Testis (tissue), 3 donors: ENCODE results near the gene TBC1D16. TPM values are rescaled to one million over a fixed set of nuclear protein-coding genes. Genes with fewer than 3 reads are reported as not detected.

ENCODE experiments used
- DNase-seq: peaks from one replicate; pipeline ENCODE4 v3.0.0-alpha.2; 2019
- H3K27ac ChIP-seq, 2 donors: fragments of 200-600 bp; sonication (generic); one replicate each; pipeline ENCODE4 v1.5.1; 2019
- H3K27me3 ChIP-seq: fragments of 200-600 bp; sonication (generic); one replicate; pipeline ENCODE4 v1.5.1; 2019
- H3K36me3 ChIP-seq: fragments of 200-600 bp; sonication (generic); one replicate; pipeline ENCODE4 v1.5.1; 2017; ENCODE audit warnings: low read depth; ENCODE audit errors: missing control alignments
- H3K4me1 ChIP-seq: fragments of 200-600 bp; sonication (generic); one replicate; pipeline ENCODE4 v1.5.1; 2019
- H3K4me3 ChIP-seq, 2 donors: fragments of 200-600 bp; sonication (generic); one replicate each; pipeline ENCODE4 v1.5.1; 2017 to 2019
- H3K9me3 ChIP-seq: fragments of 200-600 bp; sonication (generic); one replicate; pipeline ENCODE4 v1.5.1; 2017
- POLR2A ChIP-seq: fragments of 450-650 bp; IDR thresholded peaks from one replicate; pipeline ENCODE4 v1.6.1; 2017; ENCODE audit warnings: antibody characterized with exemption, mild to moderate bottlenecking, moderate library complexity
- WGBS, 2 donors: methylation state at CpG; one replicate each; pipeline ENCODE4 v1.1.5; 2018; 5-methylcytosine and 5-hydroxymethylcytosine counted together
- intact Hi-C: fragments of 100-400 bp; cut with DNase I; formaldehyde crosslinking; loops from one replicate; pipeline ENCODE4 v1.15.1; 2023; ENCODE audit warnings: low total_unique reads
- polyA plus RNA-seq: library from polyadenylated mRNA; stranded (reverse); fragments of 350-450 nt; fragmentation: Illumina TruSeq; extraction: RNeasy Lipid Tissue Mini Kit (QIAGEN cat#74804); gene quantifications from one replicate; pipeline ENCODE4 v1.2.3, GENCODE V29; 2014; ENCODE audit warnings: low read depth, low replicate concordance; ENCODE audit not compliant: insufficient read depth
- total RNA-seq, 2 donors: library from RNA; depleted of rRNA; stranded (reverse); fragments of >200 nt; gene quantifications; one replicate each; pipeline ENCODE4 v1.2.3, GENCODE V29; 2016
- TF ChIP-seq, protein P1 (sequence below), 3 experiments: fragments of 450-650 bp in 2 of 3; fragments of 200-600 bp in 1 of 3; sonication (generic) in 1 of 3; IDR thresholded peaks; one replicate each; pipeline ENCODE4 v1.5.1; 2016 to 2019; ENCODE audit warnings: antibody characterized with exemption in 3 of 3, mild to moderate bottlenecking in 2 of 3, moderate library complexity in 1 of 3

The TBC1D16 gene
- total and polyA plus RNA-seq, 3 donors from 2014 or later, result 11.0 to 16.0 (median 11.7) TPM

GRCh38 chr17:79919164-79919585 is 116.5 kb downstream of the TBC1D16 start:
- WGBS, 2 donors, result 24 to 73% methylated on average over 7 to 17 of the region's 17 CpGs

GRCh38 chr17:79918581-79919163 is 117.0 kb downstream of the TBC1D16 start:
- H3K4me1 ChIP-seq, result peaks cover 24% of the 10 kb centered on the region
- intact Hi-C loops, result no loop called here
- no peaks in the 10 kb centered on the region for H3K36me3 ChIP-seq
- no peaks in the 10 kb centered on the region for H3K9me3 ChIP-seq
- H3K27me3 ChIP-seq, result no peaks in the 10 kb centered on the region
- no peak overlapping the region for H3K27ac ChIP-seq
- no peak overlapping the region for H3K4me3 ChIP-seq
- TF ChIP-seq, protein P1, sequence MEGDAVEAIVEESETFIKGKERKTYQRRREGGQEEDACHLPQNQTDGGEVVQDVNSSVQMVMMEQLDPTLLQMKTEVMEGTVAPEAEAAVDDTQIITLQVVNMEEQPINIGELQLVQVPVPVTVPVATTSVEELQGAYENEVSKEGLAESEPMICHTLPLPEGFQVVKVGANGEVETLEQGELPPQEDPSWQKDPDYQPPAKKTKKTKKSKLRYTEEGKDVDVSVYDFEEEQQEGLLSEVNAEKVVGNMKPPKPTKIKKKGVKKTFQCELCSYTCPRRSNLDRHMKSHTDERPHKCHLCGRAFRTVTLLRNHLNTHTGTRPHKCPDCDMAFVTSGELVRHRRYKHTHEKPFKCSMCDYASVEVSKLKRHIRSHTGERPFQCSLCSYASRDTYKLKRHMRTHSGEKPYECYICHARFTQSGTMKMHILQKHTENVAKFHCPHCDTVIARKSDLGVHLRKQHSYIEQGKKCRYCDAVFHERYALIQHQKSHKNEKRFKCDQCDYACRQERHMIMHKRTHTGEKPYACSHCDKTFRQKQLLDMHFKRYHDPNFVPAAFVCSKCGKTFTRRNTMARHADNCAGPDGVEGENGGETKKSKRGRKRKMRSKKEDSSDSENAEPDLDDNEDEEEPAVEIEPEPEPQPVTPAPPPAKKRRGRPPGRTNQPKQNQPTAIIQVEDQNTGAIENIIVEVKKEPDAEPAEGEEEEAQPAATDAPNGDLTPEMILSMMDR (IDR thresholded peaks at IDR 0.05), result no peak
- TF ChIP-seq POLR2A, result no peak
- WGBS, 2 donors, result 42 to 44% methylated on average over 6 to 8 of the region's 9 CpGs
- no peak for DNase-seq

More at GRCh38 chr17:79919164-79919585, 116.5 kb downstream of the TBC1D16 start:
- Histone ChIP-seq H3K36me3 (no peaks in the 10 kb centered on the region), H3K4me3 (no peak overlapping the region), H3K4me1 (peaks cover 24% of the 10 kb centered on the region), H3K9me3 (no peaks in the 10 kb centered on the region), H3K27me3 (no peaks in the 10 kb centered on the region), H3K27ac (no peak overlapping the region)
- TF ChIP-seq, protein P1 (IDR thresholded peaks at IDR 0.05), result no peak
- no peak for TF ChIP-seq POLR2A
- intact Hi-C loops, result no loop called here
- DNase-seq, result peak; percentile 96

- H3K36me3 ChIP-seq, result no peaks in the 10 kb centered on the region
- DNase-seq, result no peak
- no peaks in the 10 kb centered on the region for H3K9me3 ChIP-seq
- TF ChIP-seq, protein P1 (IDR thresholded peaks at IDR 0.05), result no peak
- H3K4me1 ChIP-seq, result peaks cover 24% of the 10 kb centered on the region
- no peak overlapping the region for H3K4me3 ChIP-seq
- 91 to 96% methylated on average over 9 to 14 of the region's 14 CpGs for WGBS, 2 donors
- no peaks in the 10 kb centered on the region for H3K27me3 ChIP-seq
- intact Hi-C loops, result no loop called here
- H3K27ac ChIP-seq, result no peak overlapping the region
Observed at GRCh38 chr17:79917902-79918484, 117.7 kb downstream of the TBC1D16 start.

GRCh38 chr17:79916991-79917901 is 118.4 kb downstream of the TBC1D16 start:
- H3K27me3 ChIP-seq, result no peaks in the 10 kb centered on the region
- H3K4me3 ChIP-seq, result no peak overlapping the region
- H3K27ac ChIP-seq, result no peak overlapping the region
- TF ChIP-seq, protein P1 (IDR thresholded peaks at IDR 0.05), result no peak
- no peak for TF ChIP-seq POLR2A
- no peak for DNase-seq
- H3K4me1 ChIP-seq, result peaks cover 23% of the 10 kb centered on the region
- intact Hi-C loops, result no loop called here
- no peaks in the 10 kb centered on the region for H3K36me3 ChIP-seq
- H3K9me3 ChIP-seq, result no peaks in the 10 kb centered on the region
- 87 to 93% methylated on average over 16 to 17 of the region's 18 CpGs for WGBS, 2 donors
